ENCODE measurements around the gene CDK18.
A peak's percentile ranks its signal among the peaks of the same experiment; 100 is the strongest.

Gene CDK18

GRCh38 chr1:205512059-205513045 lies 7.9 kb downstream of the CDK18 start (continued):
- TF ChIP-seq ZBTB48 (tag by site-specific recombination; IDR thresholded peaks at IDR 0.05): peak; percentile 67; the same call in 1 of the 2 replicates
- peak; percentile 20; the same call in 1 of the 2 replicates for TF ChIP-seq ZBTB20 (tag by site-specific recombination; IDR thresholded peaks at IDR 0.05)
- TF ChIP-seq, protein P1, sequence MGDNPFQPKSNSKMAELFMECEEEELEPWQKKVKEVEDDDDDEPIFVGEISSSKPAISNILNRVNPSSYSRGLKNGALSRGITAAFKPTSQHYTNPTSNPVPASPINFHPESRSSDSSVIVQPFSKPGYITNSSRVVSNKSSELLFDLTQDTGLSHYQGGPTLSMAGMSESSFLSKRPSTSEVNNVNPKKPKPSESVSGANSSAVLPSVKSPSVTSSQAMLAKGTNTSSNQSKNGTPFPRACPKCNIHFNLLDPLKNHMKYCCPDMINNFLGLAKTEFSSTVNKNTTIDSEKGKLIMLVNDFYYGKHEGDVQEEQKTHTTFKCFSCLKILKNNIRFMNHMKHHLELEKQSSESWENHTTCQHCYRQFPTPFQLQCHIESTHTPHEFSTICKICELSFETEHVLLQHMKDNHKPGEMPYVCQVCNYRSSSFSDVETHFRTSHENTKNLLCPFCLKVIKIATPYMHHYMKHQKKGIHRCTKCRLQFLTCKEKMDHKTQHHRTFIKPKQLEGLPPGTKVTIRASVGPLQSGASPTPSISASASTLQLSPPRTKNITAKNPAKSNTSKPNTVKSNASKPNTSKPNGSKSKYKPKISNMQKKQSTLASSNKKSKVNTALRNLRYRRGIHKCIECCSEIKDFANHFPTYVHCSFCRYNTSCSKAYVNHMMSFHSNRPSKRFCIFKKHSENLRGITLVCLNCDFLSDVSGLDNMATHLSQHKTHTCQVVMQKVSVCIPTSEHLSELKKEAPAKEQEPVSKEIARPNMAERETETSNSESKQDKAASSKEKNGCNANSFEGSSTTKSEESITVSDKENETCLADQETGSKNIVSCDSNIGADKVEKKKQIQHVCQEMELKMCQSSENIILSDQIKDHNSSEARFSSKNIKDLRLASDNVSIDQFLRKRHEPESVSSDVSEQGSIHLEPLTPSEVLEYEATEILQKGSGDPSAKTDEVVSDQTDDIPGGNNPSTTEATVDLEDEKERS (tag by site-specific recombination; IDR thresholded peaks at IDR 0.05): no peak
- no peak for TF ChIP-seq ZNF510 (tag by site-specific recombination; IDR thresholded peaks at IDR 0.05; ENCODE audit: insufficient replicate concordance)
- TF ChIP-seq PRDM10 (tag by site-specific recombination; IDR thresholded peaks at IDR 0.05): peak; percentile 59
- no peak for TF ChIP-seq SCRT2 (tag by site-specific recombination; IDR thresholded peaks at IDR 0.05)
- no peak for TF ChIP-seq PRDM1 (tag by site-specific recombination; IDR thresholded peaks at IDR 0.05)
- no peak for TF ChIP-seq ZSCAN23 (tag by site-specific recombination; IDR thresholded peaks at IDR 0.05)
- TF ChIP-seq ZNF311 (tag by site-specific recombination; IDR thresholded peaks at IDR 0.05; ENCODE audit: borderline replicate concordance): no peak
- TF ChIP-seq, protein P2, sequence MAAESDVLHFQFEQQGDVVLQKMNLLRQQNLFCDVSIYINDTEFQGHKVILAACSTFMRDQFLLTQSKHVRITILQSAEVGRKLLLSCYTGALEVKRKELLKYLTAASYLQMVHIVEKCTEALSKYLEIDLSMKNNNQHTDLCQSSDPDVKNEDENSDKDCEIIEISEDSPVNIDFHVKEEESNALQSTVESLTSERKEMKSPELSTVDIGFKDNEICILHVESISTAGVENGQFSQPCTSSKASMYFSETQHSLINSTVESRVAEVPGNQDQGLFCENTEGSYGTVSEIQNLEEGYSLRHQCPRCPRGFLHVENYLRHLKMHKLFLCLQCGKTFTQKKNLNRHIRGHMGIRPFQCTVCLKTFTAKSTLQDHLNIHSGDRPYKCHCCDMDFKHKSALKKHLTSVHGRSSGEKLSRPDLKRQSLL (tag by site-specific recombination; IDR thresholded peaks at IDR 0.05): no peak
- TF ChIP-seq HOXA7 (CRISPR knock-in tag; IDR thresholded peaks at IDR 0.05; ENCODE audit: borderline replicate concordance): no peak
- peak; percentile 92 for TF ChIP-seq ZFP69B (tag by site-specific recombination; IDR thresholded peaks at IDR 0.05)
- TF ChIP-seq ZNF23 (tag by site-specific recombination; IDR thresholded peaks at IDR 0.05; ENCODE audit: borderline replicate concordance): no peak
- TF ChIP-seq HIC1 (tag by site-specific recombination; IDR thresholded peaks at IDR 0.05): no peak
- TF ChIP-seq, protein P3, sequence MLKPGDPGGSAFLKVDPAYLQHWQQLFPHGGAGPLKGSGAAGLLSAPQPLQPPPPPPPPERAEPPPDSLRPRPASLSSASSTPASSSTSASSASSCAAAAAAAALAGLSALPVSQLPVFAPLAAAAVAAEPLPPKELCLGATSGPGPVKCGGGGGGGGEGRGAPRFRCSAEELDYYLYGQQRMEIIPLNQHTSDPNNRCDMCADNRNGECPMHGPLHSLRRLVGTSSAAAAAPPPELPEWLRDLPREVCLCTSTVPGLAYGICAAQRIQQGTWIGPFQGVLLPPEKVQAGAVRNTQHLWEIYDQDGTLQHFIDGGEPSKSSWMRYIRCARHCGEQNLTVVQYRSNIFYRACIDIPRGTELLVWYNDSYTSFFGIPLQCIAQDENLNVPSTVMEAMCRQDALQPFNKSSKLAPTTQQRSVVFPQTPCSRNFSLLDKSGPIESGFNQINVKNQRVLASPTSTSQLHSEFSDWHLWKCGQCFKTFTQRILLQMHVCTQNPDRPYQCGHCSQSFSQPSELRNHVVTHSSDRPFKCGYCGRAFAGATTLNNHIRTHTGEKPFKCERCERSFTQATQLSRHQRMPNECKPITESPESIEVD (tag by site-specific recombination; IDR thresholded peaks at IDR 0.05): no peak
- TF ChIP-seq BCL11B (tag by site-specific recombination; IDR thresholded peaks at IDR 0.05; ENCODE audit: low read depth): no peak
- no peak for TF ChIP-seq ZNF596 (tag by site-specific recombination; IDR thresholded peaks at IDR 0.05)
- no peak for TF ChIP-seq ZNF768 (tag by site-specific recombination; IDR thresholded peaks at IDR 0.05)
- TF ChIP-seq, protein P4, sequence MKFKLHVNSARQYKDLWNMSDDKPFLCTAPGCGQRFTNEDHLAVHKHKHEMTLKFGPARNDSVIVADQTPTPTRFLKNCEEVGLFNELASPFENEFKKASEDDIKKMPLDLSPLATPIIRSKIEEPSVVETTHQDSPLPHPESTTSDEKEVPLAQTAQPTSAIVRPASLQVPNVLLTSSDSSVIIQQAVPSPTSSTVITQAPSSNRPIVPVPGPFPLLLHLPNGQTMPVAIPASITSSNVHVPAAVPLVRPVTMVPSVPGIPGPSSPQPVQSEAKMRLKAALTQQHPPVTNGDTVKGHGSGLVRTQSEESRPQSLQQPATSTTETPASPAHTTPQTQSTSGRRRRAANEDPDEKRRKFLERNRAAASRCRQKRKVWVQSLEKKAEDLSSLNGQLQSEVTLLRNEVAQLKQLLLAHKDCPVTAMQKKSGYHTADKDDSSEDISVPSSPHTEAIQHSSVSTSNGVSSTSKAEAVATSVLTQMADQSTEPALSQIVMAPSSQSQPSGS (tag by site-specific recombination; IDR thresholded peaks at IDR 0.05; ENCODE audit: low read depth): peak; percentile 76
- no peak for TF ChIP-seq ZNF302 (tag by site-specific recombination; IDR thresholded peaks at IDR 0.05; ENCODE audit: low read depth)
- no peak for TF ChIP-seq ZNF16 (tag by site-specific recombination; IDR thresholded peaks at IDR 0.05; ENCODE audit: low read depth)
- no peak for TF ChIP-seq ZNF157 (tag by site-specific recombination; IDR thresholded peaks at IDR 0.05)

All from HEK293 (cell line).